Memory B cell (primary cell): ENCODE measurements around the gene ROR2.

Experiments used
- ATAC-seq: fragments of 150-1000 bp; cut with Tn5 transposase; 2 replicates; pipeline ENCODE4 v1.10.0; 2021; ENCODE audit warnings: low read depth, mild to moderate bottlenecking, moderate library complexity
- DNase-seq, 2 donors: peaks; one replicate each; pipeline ENCODE4 v3.0.0; 2022; ENCODE audit warnings: low spot score in 2 of 2
- H3K27ac Mint-ChIP-seq: one replicate; pipeline ENCODE4 v1.8.0; 2022; ENCODE audit warnings: mild to moderate bottlenecking, moderate library complexity, mixed read lengths
- H3K27me3 Mint-ChIP-seq: one replicate; pipeline ENCODE4 v1.8.0; 2022; ENCODE audit warnings: mixed read lengths
- H3K36me3 Mint-ChIP-seq: one replicate; pipeline ENCODE4 v1.8.0; 2022; ENCODE audit warnings: mild to moderate bottlenecking, mixed read lengths
- H3K4me1 Mint-ChIP-seq: one replicate; pipeline ENCODE4 v1.8.0; 2022; ENCODE audit warnings: mixed read lengths
- H3K4me3 Mint-ChIP-seq: one replicate; pipeline ENCODE4 v1.8.0; 2022; ENCODE audit warnings: mild to moderate bottlenecking, moderate library complexity, mixed read lengths
- H3K9me3 Mint-ChIP-seq: one replicate; pipeline ENCODE4 v1.8.0; 2022; ENCODE audit warnings: mixed read lengths

Gene ROR2

DNA sequence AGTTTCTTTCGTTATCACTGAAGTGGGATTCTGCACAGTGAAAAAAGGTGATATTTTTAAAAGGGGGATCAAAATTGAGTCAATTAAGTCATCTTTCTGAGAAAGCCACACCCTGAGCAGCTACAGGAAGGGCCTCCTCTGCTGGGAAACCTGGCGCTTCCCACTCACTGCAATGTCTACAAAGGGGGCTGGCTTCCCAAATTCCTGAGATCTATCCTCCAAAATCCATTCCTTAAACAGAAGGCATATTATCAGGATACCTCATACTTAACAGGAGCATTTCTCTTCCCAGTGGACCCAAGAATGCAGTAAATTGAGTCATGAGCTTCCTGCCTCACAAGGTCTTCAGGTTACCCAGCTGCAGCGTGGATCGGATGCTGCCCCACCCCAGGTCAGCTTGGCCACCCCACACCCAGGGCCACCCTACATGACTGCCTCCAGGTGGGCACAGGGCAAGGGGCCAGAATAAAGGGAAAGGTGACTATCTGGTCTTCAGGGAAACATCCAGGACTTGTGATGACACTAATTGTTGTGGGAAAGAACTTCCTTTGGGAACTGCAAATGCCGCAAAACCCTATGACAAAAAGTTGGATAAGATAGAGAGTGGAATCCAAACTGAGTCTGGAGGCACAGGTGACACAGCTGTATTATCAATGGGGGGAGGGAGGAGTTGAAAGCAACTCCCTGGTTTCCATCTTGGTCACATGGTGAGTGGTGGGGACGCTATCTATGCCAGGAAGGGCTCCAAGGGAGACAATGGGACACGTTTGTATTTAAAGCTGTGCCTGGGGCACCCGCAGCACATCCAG is 42.3 kb downstream of the ROR2 start:
- Mint-ChIP-seq H3K36me3 (no peaks in the 10 kb centered on the region), H3K4me3 (no peak overlapping the region), H3K9me3 (no peaks in the 10 kb centered on the region), H3K27ac (no peak overlapping the region), H3K27me3 (peaks cover 7% of the 10 kb centered on the region), H3K4me1 (peaks cover 3% of the 10 kb centered on the region)
- no peak for DNase-seq
- ATAC-seq = no peak

GRCh38 chr9:91905991-91906469 is 44.0 kb downstream of the ROR2 start:
- no peaks in the 10 kb centered on the region for H3K9me3 Mint-ChIP-seq
- H3K27me3 Mint-ChIP-seq = peaks cover 6% of the 10 kb centered on the region
- DNase-seq = no peak
- no peak for ATAC-seq
- peaks cover 3% of the 10 kb centered on the region for H3K4me1 Mint-ChIP-seq
- H3K36me3 Mint-ChIP-seq = no peaks in the 10 kb centered on the region
- peak overlapping the region; percentile 43 for H3K4me3 Mint-ChIP-seq
- no peak overlapping the region for H3K27ac Mint-ChIP-seq

DNA sequence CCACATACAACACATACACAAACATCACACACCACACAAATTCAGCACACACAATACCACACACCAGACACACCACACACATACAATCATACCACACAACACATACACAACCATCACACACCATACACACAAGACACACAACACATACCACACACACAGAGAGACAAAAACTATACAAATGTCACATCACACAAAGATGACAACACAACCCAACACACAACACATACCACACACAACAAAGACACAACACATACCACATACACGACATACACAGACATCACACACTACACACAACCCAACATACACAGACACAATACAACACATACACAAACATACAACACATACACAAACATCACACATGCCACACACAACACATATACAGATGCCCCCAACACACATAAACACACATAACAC is 44.8 kb downstream of the ROR2 start:
- Mint-ChIP-seq H3K27me3 (peaks cover 4% of the 10 kb centered on the region), H3K4me1 (peaks cover 3% of the 10 kb centered on the region), H3K4me3 (no peak overlapping the region), H3K27ac (no peak overlapping the region), H3K9me3 (no peaks in the 10 kb centered on the region), H3K36me3 (no peaks in the 10 kb centered on the region)
- ATAC-seq (no peak), DNase-seq (no peak)

DNA sequence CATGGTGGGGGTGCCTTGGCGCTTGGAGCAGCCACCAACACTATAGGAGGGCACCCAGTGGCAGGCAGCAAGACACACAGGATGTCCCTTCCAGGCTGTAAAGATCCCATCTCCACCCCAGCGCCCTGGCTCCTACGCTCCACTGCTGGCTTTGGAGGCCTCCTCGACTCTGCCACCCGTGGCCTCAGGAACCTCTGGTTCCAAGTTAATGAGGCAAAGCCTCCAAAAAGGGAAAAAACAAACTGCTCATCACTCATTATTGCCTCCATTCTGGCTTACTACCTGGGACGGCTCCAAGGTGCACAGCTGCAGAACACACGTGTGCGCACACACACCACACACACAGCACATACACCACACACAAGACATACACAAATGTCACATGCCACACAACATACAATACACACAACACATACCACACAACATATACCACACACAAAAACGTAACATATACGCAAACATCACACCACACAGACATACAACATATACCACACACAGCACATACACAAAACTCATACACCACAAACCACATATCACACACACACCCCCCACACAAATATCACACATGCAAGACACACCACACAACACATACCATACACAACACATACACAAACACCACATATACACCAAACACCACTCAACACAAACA is 45.3 kb downstream of the ROR2 start:
- Mint-ChIP-seq H3K27me3 (peaks cover 4% of the 10 kb centered on the region), H3K4me3 (no peak overlapping the region), H3K27ac (no peak overlapping the region), H3K36me3 (no peaks in the 10 kb centered on the region), H3K4me1 (peaks cover 3% of the 10 kb centered on the region), H3K9me3 (no peaks in the 10 kb centered on the region)
- no peak for DNase-seq
- ATAC-seq = no peak

- H3K4me1 Mint-ChIP-seq = peaks cover 3% of the 10 kb centered on the region
- DNase-seq (no peak), ATAC-seq (no peak)
- no peak overlapping the region for H3K4me3 Mint-ChIP-seq
- no peaks in the 10 kb centered on the region for H3K9me3 Mint-ChIP-seq
- H3K36me3 Mint-ChIP-seq = no peaks in the 10 kb centered on the region
- H3K27me3 Mint-ChIP-seq = peaks cover 6% of the 10 kb centered on the region
- H3K27ac Mint-ChIP-seq = no peak overlapping the region
These were observed 46.7 kb downstream of the ROR2 start for GRCh38 chr9:91903126-91903911.

DNA sequence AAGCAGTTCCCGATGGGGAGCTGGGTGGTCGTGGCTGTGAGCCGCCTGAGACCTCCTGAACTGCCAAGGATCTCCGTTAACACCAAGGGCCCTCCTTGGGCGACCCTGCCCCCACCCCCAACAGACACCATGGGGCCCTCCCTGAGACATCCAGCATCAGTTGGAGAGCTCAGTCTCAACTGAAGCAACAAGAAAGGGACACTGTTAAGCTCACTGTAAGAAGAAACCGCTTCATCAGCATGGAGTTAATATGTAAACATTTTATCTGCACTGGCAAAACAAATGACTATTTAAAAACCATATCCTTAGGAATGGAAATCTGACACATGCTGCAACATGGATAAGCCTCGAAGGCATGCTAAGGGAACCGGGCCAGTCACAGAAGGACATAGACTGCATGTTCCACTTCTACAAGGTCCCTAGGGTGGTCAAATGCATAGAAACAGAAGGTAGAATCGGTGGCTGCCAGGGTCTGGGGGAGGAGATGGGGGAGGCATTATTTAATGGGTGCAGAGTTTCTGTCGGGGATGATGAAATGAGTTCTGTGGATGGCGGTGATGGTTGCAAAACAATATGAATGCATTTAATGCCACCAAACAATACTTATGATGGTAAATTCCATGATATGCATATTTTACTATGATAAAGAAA is 47.4 kb downstream of the ROR2 start:
- peaks cover 3% of the 10 kb centered on the region for H3K4me1 Mint-ChIP-seq
- ATAC-seq = no peak
- no peaks in the 10 kb centered on the region for H3K9me3 Mint-ChIP-seq

DNA sequence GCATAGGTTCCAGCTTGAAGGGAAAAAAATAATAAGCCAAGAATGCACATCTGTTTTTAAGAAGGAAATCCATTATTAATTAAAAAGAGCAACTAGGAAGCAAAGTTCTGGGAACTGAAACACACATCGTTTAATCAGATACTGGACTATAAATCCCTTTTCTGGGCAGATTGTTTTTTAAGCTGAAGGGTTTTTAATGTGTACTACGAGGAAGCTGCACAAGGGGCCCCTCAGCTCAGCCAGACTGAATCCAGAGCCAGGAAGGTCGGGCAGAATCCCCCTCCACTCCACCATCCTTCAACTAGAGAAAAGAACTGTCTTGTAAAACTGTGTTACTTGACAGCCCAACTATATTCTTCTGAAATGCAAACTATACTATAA is 49.2 kb downstream of the ROR2 start:
- Mint-ChIP-seq H3K27ac (no peak overlapping the region), H3K4me3 (no peak overlapping the region), H3K27me3 (peaks cover 12% of the 10 kb centered on the region), H3K36me3 (no peaks in the 10 kb centered on the region), H3K9me3 (no peaks in the 10 kb centered on the region), H3K4me1 (no peaks in the 10 kb centered on the region)
- no peak for ATAC-seq
- no peak for DNase-seq

More for the DNA sequence above, 47.4 kb downstream of the ROR2 start:
- no peak overlapping the region for H3K4me3 Mint-ChIP-seq
- no peak for DNase-seq
- H3K27ac Mint-ChIP-seq = no peak overlapping the region
- peaks cover 4% of the 10 kb centered on the region for H3K27me3 Mint-ChIP-seq
- no peaks in the 10 kb centered on the region for H3K36me3 Mint-ChIP-seq

DNA sequence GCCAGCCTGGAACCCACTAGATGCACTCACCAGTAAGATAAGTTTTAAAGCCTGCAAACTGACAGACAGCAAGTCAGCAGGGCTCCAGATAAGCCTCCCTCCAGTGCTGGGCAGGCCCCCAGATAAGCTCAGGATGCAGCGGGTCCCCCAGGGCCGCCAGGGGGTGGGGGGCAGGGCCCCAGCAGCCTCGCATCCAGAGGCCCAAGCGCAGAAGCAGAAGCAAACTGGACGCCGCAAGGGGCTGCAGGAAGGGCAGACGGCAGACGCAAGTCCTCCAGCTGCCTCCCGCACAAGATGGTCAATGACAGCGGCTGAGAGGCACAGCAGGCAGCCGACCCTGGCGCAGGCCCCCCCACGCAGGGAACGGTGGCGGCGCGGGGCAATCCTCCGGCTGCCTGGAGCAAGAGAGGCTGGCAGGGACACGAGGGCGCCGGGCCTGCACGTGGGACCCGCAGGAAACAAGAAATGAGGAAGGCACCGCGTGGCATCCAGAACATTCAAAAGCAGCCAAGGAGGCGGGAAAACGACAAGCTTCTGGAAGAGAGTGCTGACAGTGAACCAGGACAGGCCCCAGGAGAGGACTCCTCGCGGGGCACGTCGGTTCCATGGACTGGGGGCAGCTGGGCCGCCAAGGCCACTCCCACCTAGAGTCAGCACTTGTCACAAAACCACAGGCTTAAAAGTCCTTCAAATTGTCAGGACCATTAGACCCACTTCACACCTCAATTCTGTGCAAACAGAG is 49.8 kb downstream of the ROR2 start:
- H3K27me3 Mint-ChIP-seq = peaks cover 12% of the 10 kb centered on the region
- no peak overlapping the region for H3K27ac Mint-ChIP-seq
- no peak for ATAC-seq
- H3K36me3 Mint-ChIP-seq = no peaks in the 10 kb centered on the region
- no peaks in the 10 kb centered on the region for H3K9me3 Mint-ChIP-seq
- no peak for DNase-seq
- H3K4me3 Mint-ChIP-seq = no peak overlapping the region
- H3K4me1 Mint-ChIP-seq = no peaks in the 10 kb centered on the region

DNA sequence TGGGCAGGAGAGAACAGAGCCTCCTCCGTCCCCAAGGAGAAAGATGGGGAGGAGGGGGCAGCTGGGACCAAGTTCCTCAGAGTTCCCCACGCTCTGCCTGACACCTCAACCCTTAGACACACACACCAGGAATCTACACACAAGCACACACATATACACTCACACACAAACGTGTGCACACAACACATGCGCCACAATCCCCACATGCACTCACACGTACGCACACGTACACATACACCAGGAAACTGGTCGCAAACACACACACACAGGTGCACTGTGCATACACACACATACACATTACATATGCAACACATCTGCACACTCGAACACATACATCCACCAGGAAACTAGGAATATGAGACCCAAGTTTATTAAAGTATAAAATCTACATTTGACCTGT is 50.4 kb downstream of the ROR2 start:
- no peaks in the 10 kb centered on the region for H3K36me3 Mint-ChIP-seq
- H3K4me1 Mint-ChIP-seq = no peaks in the 10 kb centered on the region
- no peaks in the 10 kb centered on the region for H3K9me3 Mint-ChIP-seq
- H3K27ac Mint-ChIP-seq = no peak overlapping the region
- peaks cover 16% of the 10 kb centered on the region for H3K27me3 Mint-ChIP-seq
- DNase-seq (no peak), ATAC-seq (no peak)
- H3K4me3 Mint-ChIP-seq = no peak overlapping the region

DNA sequence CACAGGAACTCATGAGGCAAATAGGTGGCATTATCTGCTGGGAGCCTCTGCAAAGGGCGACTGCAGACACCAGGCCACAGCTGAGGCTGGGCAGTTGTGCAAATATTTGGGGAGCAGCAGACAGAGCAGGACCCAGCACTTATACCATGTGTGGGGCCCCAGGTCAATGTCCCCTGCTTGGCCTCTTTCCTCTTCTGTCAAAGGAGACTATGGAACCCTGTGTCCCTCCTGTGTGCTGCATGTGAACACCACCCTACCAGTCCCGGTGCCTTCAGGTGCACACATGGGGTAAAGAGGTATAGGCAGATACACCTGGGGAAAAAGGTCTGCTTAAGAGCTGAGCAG is 50.8 kb downstream of the ROR2 start:
- Mint-ChIP-seq H3K4me3 (no peak overlapping the region), H3K36me3 (no peaks in the 10 kb centered on the region), H3K27ac (no peak overlapping the region), H3K27me3 (peaks cover 17% of the 10 kb centered on the region), H3K9me3 (no peaks in the 10 kb centered on the region), H3K4me1 (no peaks in the 10 kb centered on the region)
- ATAC-seq = no peak
- no peak for DNase-seq

DNA sequence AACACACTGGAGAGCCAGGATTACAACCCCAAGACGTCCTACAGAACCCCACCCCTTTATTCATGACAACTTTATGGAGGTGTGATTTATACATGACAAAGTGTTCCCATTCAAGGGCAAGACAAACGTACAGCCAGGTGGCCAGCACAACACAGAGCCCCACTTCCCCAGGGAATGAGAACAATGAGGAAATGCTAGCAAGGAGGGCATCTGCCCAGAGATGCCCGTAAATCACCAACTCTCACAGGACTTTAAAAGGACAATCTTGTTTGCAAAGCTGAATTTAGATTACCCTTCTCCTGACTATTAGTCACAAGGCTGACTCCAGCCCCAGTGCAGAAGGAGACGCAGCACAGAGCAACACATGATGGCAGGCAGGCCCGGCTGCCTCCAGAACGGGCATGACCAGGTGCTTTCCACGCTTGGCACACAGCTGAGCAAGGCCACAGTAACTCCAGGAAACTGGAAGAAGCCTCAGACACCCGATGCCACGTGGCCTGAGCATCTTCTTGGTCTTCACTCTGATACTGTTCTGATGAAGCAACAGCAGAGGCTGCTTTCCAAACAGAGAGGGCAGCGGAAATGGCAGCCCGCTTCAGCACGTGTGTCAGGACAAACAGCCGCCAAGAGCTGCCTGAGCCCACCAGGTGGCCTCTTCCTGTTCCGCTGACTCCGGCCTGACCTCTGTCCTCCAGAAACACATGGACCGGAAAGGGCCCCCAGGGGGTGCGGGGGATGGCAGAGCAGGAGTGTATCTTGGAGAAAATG is 51.4 kb downstream of the ROR2 start:
- ATAC-seq (no peak), DNase-seq (no peak)
- Mint-ChIP-seq H3K36me3 (no peaks in the 10 kb centered on the region), H3K27ac (no peak overlapping the region), H3K9me3 (no peaks in the 10 kb centered on the region), H3K4me1 (no peaks in the 10 kb centered on the region), H3K4me3 (no peak overlapping the region), H3K27me3 (peaks cover 23% of the 10 kb centered on the region)

GRCh38 chr9:91897201-91897600 is 52.8 kb downstream of the ROR2 start:
- Mint-ChIP-seq H3K27me3 (peaks cover 25% of the 10 kb centered on the region), H3K4me3 (no peak overlapping the region), H3K27ac (no peak overlapping the region), H3K4me1 (no peaks in the 10 kb centered on the region), H3K9me3 (no peaks in the 10 kb centered on the region), H3K36me3 (no peaks in the 10 kb centered on the region)
- DNase-seq (no peak), ATAC-seq (no peak)
